Glutamatergic neuron (in vitro differentiated cells): ENCODE data around the gene HOXB3. TPM values are rescaled to one million over a fixed set of nuclear protein-coding genes. Genes with fewer than 3 reads are reported as not detected.

ENCODE experiments used
- DNase-seq: peaks from one replicate; pipeline ENCODE4 v3.0.0; 2022
- H3K27ac Mint-ChIP-seq: one replicate; pipeline ENCODE4 v1.8.0; 2020; ENCODE audit warnings: mild to moderate bottlenecking, mixed read lengths, inconsistent platforms; ENCODE audit not compliant: unreplicated experiment
- H3K27me3 Mint-ChIP-seq: one replicate; pipeline ENCODE4 v1.8.0; 2020; ENCODE audit warnings: mild to moderate bottlenecking, moderate library complexity, mixed read lengths, inconsistent platforms; ENCODE audit not compliant: unreplicated experiment
- H3K36me3 Mint-ChIP-seq: one replicate; pipeline ENCODE4 v1.8.0; 2020; ENCODE audit warnings: mild to moderate bottlenecking, mixed read lengths, inconsistent platforms; ENCODE audit not compliant: unreplicated experiment
- H3K4me1 Mint-ChIP-seq: one replicate; pipeline ENCODE4 v1.8.0; 2020; ENCODE audit warnings: mild to moderate bottlenecking, low read depth, mixed read lengths, inconsistent platforms; ENCODE audit not compliant: unreplicated experiment
- H3K4me3 Mint-ChIP-seq: one replicate; pipeline ENCODE4 v1.8.0; 2020; ENCODE audit warnings: mild to moderate bottlenecking, mixed read lengths, inconsistent platforms; ENCODE audit not compliant: unreplicated experiment
- H3K9me3 Mint-ChIP-seq: one replicate; pipeline ENCODE4 v1.8.0; 2020; ENCODE audit warnings: mild to moderate bottlenecking, moderate library complexity, mixed read lengths, inconsistent platforms; ENCODE audit not compliant: unreplicated experiment
- microRNA-seq: library from miRNA; unstranded; fragments of <30 nt; microRNA quantifications from one replicate; pipeline ENCODE4, GENCODE V29; 2020; ENCODE audit not compliant: unreplicated experiment
- total RNA-seq: library from RNA; stranded (reverse); fragmentation: NEBNext Ultra II Directional; extraction: Animal tissue kit (Norgen Biotek cat#: 25700); gene quantifications from one replicate; pipeline ENCODE4 v1.2.1, GENCODE V29; 2021; ENCODE audit not compliant: unreplicated experiment
- TF ChIP-seq, protein P1 (sequence below): fragments of 200-600 bp; sonication (generic); IDR thresholded peaks from one replicate; pipeline ENCODE4 v1.5.0; 2021; ENCODE audit not compliant: partially characterized antibody, unreplicated experiment

HOXB3 gene
- total RNA-seq, 1 donor from 2014 or later = not detected

DNA sequence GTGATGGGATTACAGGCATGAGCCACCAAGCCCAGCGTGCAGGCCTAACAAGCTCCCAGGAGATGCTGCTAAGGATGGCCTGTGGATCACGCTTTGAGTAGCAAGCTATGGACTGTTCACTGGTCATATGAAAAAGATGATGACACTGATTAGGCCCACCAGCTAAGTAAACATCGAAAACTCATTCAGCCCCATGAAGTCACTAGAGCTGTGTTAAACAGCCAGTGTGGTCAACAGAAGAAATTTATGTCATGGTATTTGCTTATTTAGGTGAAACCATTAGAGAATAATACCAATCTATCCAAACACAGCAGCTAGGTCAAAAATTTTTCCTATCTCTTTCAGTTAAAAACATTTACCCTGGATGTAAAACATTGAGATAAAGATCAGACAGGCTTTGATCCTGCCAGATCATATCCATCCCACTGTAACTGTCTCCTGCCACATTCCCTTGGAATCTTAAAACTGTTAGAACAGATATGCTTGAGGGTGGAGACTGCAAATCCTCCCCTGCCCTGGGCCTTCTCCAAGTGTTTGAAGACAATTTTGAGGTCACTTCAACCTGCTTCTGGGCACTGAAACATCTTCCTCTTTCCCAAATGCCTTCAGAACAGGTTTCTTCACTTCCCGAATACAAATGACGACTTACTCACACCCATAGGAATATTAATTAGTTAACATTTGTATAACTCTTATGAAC is 90.2 kb downstream of the HOXB3 start:
- H3K36me3 Mint-ChIP-seq = no peaks in the 10 kb centered on the region
- DNase-seq = no peak
- no peaks in the 10 kb centered on the region for H3K9me3 Mint-ChIP-seq
- H3K27me3 Mint-ChIP-seq = peaks cover 4% of the 10 kb centered on the region
- H3K4me3 Mint-ChIP-seq = no peak overlapping the region
- H3K27ac Mint-ChIP-seq = no peak overlapping the region
- TF ChIP-seq, protein P1, sequence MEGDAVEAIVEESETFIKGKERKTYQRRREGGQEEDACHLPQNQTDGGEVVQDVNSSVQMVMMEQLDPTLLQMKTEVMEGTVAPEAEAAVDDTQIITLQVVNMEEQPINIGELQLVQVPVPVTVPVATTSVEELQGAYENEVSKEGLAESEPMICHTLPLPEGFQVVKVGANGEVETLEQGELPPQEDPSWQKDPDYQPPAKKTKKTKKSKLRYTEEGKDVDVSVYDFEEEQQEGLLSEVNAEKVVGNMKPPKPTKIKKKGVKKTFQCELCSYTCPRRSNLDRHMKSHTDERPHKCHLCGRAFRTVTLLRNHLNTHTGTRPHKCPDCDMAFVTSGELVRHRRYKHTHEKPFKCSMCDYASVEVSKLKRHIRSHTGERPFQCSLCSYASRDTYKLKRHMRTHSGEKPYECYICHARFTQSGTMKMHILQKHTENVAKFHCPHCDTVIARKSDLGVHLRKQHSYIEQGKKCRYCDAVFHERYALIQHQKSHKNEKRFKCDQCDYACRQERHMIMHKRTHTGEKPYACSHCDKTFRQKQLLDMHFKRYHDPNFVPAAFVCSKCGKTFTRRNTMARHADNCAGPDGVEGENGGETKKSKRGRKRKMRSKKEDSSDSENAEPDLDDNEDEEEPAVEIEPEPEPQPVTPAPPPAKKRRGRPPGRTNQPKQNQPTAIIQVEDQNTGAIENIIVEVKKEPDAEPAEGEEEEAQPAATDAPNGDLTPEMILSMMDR = no peak
- H3K4me1 Mint-ChIP-seq = no peaks in the 10 kb centered on the region

GRCh38 chr17:48499248-48499647 is 90.8 kb downstream of the HOXB3 start:
- H3K9me3 Mint-ChIP-seq = no peaks in the 10 kb centered on the region
- H3K27me3 Mint-ChIP-seq = peaks cover 6% of the 10 kb centered on the region
- no peak for DNase-seq
- H3K27ac Mint-ChIP-seq = no peak overlapping the region
- no peaks in the 10 kb centered on the region for H3K36me3 Mint-ChIP-seq
- TF ChIP-seq, protein P1 = no peak
- H3K4me1 Mint-ChIP-seq = no peaks in the 10 kb centered on the region
- no peak overlapping the region for H3K4me3 Mint-ChIP-seq

Small RNA genes within 50 kb of the gene (microRNA-seq; reads per million reads assigned to microRNA genes)
- not detected for gene MIR196A1

Other genes with a start within 250 kb of the HOXB3 start
- gene SKAP1, start 160.0 kb downstream of the HOXB3 start, total RNA-seq = not detected
- not detected for gene HOXB1, start 59.2 kb downstream of the HOXB3 start, total RNA-seq
- gene HOXB2, start 45.1 kb downstream of the HOXB3 start, total RNA-seq = 12.7 TPM
- not detected for gene HOXB4, start 11.9 kb downstream of the HOXB3 start, total RNA-seq
- not detected for gene HOXB5, start 3.5 kb upstream of the HOXB3 start, total RNA-seq
- gene HOXB6, start 14.7 kb upstream of the HOXB3 start, total RNA-seq = not detected
- gene HOXB7, start 20.8 kb upstream of the HOXB3 start, total RNA-seq = 0.64 TPM
- gene HOXB8, start 25.1 kb upstream of the HOXB3 start, total RNA-seq = not detected
- gene HOXB9, start 36.1 kb upstream of the HOXB3 start, total RNA-seq = not detected
- not detected for gene PRAC1, start 132.3 kb upstream of the HOXB3 start, total RNA-seq
- gene PRAC2, start 132.9 kb upstream of the HOXB3 start, total RNA-seq = not detected
- gene HOXB13, start 138.5 kb upstream of the HOXB3 start, total RNA-seq = 0.20 TPM
- gene TTLL6, start 227.0 kb upstream of the HOXB3 start, total RNA-seq = 35.4 TPM
- gene CALCOCO2, start 240.8 kb upstream of the HOXB3 start, total RNA-seq = 142 TPM